ACC112 (cell line): Measurements from ENCODE around the gene CFAP45.

Experiments
- H2AFZ ChIP-seq: fragments of 200-600 bp; sonication (generic); one replicate; pipeline ENCODE4 v1.6.0; 2017; ENCODE audit warnings: antibody characterized with exemption, low read length; ENCODE audit not compliant: unreplicated experiment
- H3K27ac ChIP-seq: fragments of 200-600 bp; sonication (generic); 2 replicates; pipeline ENCODE4 v1.5.1; 2014; ENCODE audit warnings: low read depth, mild to moderate bottlenecking, antibody characterized with exemption, low read length, moderate library complexity
- H3K27me3 ChIP-seq: fragments of 200-600 bp; sonication (generic); 2 replicates; pipeline ENCODE4 v1.6.1; 2014; ENCODE audit warnings: mild to moderate bottlenecking, antibody characterized with exemption, low read length, moderate library complexity, mixed read lengths; ENCODE audit not compliant: insufficient read depth
- H3K36me3 ChIP-seq: fragments of 200-600 bp; sonication (generic); 2 replicates; pipeline ENCODE4 v1.6.1; 2016; ENCODE audit warnings: mild to moderate bottlenecking, antibody characterized with exemption, low read length, moderate library complexity, mixed read lengths; ENCODE audit not compliant: insufficient read depth
- H3K4me1 ChIP-seq: fragments of 200-600 bp; sonication (generic); one replicate; pipeline ENCODE4 v1.6.1; 2016; ENCODE audit warnings: low read length, mixed read lengths; ENCODE audit not compliant: insufficient read depth, unreplicated experiment, control insufficient read depth
- H3K4me3 ChIP-seq: fragments of 200-600 bp; sonication (generic); 2 replicates; pipeline ENCODE4 v1.5.1; 2014; ENCODE audit warnings: mild to moderate bottlenecking, low read depth, low read length
- H3K79me2 ChIP-seq: fragments of 200-600 bp; sonication (generic); one replicate; pipeline ENCODE4 v1.6.0; 2016; ENCODE audit warnings: low read length; ENCODE audit not compliant: control insufficient read depth, unreplicated experiment, insufficient read depth

CFAP45 gene

DNA sequence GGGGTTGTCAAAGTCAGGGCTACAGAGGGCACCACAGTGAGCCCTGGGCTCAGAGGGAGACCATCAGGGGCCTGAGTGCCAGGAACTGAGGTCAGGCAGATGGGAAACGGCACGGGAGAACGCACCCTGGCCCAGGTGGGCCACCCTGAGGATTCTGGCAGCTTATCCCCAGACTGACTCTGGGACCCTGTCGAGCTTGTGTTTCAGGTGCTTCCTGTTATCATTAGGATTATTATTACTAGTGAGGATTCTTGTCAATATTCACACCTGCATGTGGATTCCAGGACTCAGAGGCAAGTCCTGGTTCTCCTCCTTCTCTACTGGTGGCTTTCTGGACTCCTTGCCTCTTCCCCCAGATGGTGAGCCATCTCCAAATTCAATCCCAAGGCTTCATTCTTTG lies 52.7 kb downstream of the CFAP45 start:
- no peaks in the 10 kb centered on the region for H3K79me2 ChIP-seq
- no peak overlapping the region for H3K4me3 ChIP-seq
- H3K27ac ChIP-seq: no peak overlapping the region
- no peak overlapping the region for H2AFZ ChIP-seq
- peaks cover 18% of the 10 kb centered on the region for H3K4me1 ChIP-seq
- no peaks in the 10 kb centered on the region for H3K36me3 ChIP-seq
- no peaks in the 10 kb centered on the region for H3K27me3 ChIP-seq

DNA sequence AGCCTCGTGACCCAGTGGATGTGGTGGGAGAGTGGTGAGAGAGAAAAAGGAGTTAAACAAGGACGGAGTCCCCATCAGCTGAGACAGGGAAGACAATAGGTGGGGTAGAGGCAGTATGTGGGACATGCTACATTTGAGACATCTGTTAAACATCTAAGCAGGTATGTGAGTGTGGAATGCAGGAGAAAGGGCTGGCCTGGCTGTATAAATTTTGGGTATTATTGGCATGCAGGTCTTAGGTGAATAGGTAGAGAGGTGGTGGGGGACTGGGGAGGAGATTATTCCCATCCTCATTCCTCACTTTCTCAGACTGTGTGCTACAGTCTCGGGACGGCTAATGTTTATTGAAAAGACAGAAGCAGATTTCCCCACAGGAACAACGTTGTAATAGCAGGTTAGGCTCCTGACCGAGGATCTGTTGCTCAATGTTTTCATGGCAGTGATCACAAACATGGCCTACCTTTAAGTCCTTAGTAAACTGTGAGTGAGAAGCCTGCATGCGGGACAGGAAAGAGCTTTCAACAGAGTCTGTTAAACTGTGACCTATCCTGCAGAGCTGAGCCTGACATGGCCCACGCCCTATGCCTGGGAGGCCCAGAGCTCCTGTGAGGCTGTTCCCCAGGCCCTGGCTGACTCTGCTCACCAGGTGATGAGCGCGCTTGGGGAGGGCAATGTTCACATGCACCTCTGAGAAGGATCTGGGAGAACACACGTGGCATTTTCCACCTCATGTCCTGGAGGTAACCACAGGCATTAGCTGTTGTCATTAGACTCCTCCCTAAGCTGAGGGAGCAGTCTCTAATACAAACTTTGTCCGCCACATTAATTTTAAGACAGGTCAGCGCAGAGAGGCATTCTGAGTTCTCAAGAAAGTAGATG lies 54.0 kb downstream of the CFAP45 start:
- H3K27ac ChIP-seq: no peak overlapping the region
- H3K79me2 ChIP-seq: no peaks in the 10 kb centered on the region

DNA sequence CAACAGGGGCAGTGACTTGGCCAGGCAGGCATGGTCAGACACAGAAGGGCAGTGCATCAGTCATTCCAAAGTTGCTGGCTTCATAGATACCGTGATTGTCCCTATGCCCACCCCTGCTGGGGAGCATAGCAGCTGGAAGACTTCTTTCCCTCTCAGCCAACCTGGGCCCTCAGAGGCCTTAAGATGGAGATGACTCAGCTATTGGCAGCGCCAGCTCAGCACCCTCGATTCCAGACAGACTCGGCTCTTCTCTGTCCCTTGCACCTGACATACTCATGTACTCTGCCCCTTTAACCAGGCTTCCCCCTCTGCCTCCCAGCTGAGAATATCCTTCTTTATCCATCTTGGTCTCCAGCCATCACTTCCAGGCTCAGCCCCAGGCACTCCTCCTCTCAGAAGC lies 56.5 kb downstream of the CFAP45 start:
- Histone ChIP-seq H3K4me1 (no peaks in the 10 kb centered on the region), H3K36me3 (no peaks in the 10 kb centered on the region), H3K4me3 (no peak overlapping the region), H3K27ac (no peak overlapping the region), H3K79me2 (no peaks in the 10 kb centered on the region), H3K27me3 (no peaks in the 10 kb centered on the region), H2AFZ (no peak overlapping the region)

More for the DNA sequence above, 54.0 kb downstream of the CFAP45 start:
- Histone ChIP-seq H3K27me3 (no peaks in the 10 kb centered on the region), H2AFZ (no peak overlapping the region), H3K4me3 (no peak overlapping the region), H3K4me1 (peaks cover 17% of the 10 kb centered on the region), H3K36me3 (no peaks in the 10 kb centered on the region)

DNA sequence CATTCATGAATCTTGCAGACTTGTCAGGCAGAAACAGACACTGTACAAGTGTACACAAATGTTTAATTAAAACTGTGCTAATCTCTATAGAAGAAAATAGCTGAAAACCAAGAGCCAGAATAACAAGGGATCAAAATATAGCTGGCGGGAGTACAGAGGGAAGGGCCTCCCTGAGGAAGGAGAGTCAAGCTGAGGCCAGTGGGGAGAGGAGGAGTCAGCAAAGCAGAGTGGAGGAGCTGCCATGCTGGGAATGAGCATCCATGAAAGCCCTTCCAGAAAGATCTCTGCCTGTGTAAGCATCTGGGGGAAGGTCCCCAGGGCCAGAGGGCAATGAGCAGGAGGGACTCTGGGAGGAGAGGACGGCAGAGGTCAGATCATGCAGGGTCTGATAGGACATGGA lies 58.2 kb downstream of the CFAP45 start:
- peaks cover 4% of the 10 kb centered on the region for H3K4me1 ChIP-seq
- no peaks in the 10 kb centered on the region for H3K27me3 ChIP-seq
- H2AFZ ChIP-seq: no peak overlapping the region

DNA sequence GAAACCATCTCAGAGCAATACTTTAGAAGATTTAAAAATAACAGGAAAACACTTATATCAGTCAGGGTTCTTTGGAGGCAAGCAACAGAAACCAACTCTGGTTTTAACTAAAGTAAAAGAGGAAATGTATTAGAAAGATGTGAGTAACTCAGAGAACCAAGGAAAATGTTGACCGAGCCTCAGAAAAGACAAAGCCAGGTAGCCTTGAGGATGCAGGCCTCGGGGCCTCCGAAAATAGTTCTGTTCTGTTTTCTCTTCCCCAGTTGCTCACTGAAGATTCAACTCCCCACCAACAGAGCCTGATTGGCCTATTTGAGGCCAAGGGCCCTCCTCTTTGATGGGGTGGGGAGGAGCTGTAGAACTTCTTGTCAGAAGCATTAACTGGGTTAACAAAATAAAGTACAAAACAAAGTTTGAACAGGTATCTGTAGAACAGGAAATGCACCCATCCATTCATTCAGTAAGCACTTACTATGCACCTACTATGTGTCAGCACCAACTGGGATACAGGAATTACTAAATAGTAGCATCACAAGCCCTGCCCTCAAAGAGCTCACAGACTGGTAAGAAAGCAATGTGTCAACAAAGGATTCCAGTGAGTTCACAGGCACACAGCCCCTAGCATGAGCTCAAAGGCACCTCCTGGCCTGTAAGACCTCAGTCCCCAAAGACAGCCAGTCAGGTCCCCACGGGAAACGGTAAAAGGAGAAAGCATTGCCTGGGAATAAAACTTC lies 60.7 kb downstream of the CFAP45 start:
- Histone ChIP-seq H2AFZ (no peak overlapping the region), H3K4me3 (no peak overlapping the region), H3K27me3 (no peaks in the 10 kb centered on the region), H3K79me2 (no peaks in the 10 kb centered on the region), H3K27ac (no peak overlapping the region), H3K4me1 (peaks cover 12% of the 10 kb centered on the region), H3K36me3 (no peaks in the 10 kb centered on the region; the same call in 1 of the 2 replicates)

More for the DNA sequence above, 58.2 kb downstream of the CFAP45 start:
- H3K27ac ChIP-seq: no peak overlapping the region
- H3K36me3 ChIP-seq: no peaks in the 10 kb centered on the region
- H3K4me3 ChIP-seq: no peak overlapping the region
- no peaks in the 10 kb centered on the region for H3K79me2 ChIP-seq

DNA sequence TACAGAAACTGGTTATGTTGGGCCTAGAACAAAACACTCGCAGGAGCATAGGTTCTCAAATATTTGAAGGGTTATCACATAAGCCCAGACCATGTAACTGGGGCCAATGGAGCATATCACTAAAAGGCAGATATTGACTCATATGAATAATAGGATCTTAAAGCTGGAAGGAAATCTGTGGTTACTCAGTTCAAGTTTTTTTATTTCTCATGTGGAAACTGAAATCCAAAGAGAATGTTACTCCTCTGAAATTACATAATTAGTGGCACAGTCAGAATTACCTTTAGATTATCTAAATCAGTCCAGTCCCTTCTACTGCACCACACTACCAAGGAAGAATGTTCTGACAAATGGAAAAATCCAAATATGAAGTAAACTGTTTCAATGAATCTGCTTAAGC lies 61.2 kb downstream of the CFAP45 start:
- H3K4me1 ChIP-seq: peaks cover 12% of the 10 kb centered on the region
- no peaks in the 10 kb centered on the region for H3K27me3 ChIP-seq
- no peak overlapping the region for H3K4me3 ChIP-seq
- H3K36me3 ChIP-seq: no peaks in the 10 kb centered on the region; the same call in 1 of the 2 replicates
- no peaks in the 10 kb centered on the region for H3K79me2 ChIP-seq
- H3K27ac ChIP-seq: no peak overlapping the region
- H2AFZ ChIP-seq: no peak overlapping the region

DNA sequence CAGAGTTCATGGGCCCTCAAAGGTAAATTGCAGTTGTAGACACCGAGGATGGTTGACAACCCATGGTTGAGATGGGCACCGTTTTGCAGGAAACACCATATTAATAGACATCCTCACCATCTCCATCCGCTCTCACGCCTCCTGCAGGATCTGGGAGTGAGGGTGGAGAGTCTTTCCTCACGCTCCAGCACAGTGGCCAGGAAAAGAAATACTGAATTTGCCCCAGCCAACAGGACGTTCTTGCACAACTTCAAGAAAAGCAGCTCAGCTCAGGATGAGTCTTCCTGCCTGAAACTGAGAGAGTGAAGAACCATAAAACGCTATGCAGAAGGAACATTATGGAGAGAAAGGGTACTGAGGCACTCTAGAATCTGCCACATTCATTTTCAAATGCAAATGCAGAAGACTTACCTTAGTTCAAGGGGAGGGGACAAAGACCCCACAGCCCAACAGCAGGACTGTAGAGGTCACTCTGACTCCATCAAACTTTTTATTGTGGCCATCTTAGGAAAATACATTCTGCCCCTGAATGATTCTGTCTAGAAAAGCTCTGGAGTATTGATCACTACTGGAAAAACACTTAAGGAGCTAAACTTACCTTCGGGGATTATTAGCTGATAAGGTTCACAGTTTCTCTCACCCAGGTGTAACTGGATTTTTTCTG lies 64.0 kb downstream of the CFAP45 start:
- Histone ChIP-seq H3K27ac (no peak overlapping the region), H3K27me3 (no peaks in the 10 kb centered on the region), H3K36me3 (no peaks in the 10 kb centered on the region; the same call in 1 of the 2 replicates), H2AFZ (no peak overlapping the region), H3K79me2 (no peaks in the 10 kb centered on the region), H3K4me3 (no peak overlapping the region), H3K4me1 (peaks cover 12% of the 10 kb centered on the region)

DNA sequence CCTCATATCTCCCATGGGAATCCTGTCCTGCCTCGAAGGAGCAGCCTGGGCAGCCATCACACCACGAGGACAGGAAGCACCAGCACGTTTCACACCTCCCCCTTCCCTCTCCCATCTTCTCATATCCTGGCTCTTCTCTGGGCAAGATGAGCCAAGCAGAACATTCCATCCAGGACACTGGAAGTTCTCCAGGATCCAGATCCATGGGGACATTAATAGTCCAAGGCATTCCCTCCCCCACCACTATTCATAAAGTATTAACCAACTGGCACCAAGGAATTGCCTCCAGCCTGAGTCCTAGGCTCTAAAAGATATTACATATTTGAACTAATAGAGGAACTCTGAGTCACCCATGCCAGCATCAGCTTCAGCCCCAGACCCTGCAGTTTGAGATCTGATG lies 64.6 kb downstream of the CFAP45 start:
- no peak overlapping the region for H3K4me3 ChIP-seq
- no peak overlapping the region for H2AFZ ChIP-seq
- no peaks in the 10 kb centered on the region for H3K79me2 ChIP-seq
- no peaks in the 10 kb centered on the region; the same call in 1 of the 2 replicates for H3K36me3 ChIP-seq
- H3K27me3 ChIP-seq: no peaks in the 10 kb centered on the region
- no peak overlapping the region for H3K27ac ChIP-seq
- peaks cover 13% of the 10 kb centered on the region for H3K4me1 ChIP-seq

DNA sequence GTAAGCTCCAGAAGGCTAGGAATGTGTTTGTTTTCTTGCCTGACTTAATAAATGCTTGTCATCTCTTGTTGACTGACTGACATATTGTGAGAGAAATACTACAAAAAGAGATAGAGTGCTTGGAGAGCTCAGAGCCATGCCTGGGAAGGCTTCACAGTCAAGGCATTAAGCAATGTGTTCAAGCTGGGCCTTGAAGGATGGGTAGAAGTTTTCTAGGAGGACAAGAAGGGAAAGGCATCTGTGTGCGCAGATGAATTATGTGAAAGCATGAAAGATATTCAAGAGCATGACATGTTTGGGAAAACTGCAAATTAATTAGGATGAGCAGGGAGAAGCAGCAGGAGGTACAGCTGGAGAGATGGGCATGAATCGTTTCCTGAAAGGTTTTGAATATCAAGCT lies 67.7 kb downstream of the CFAP45 start:
- no peaks in the 10 kb centered on the region for H3K79me2 ChIP-seq
- no peaks in the 10 kb centered on the region for H3K27me3 ChIP-seq
- no peaks in the 10 kb centered on the region; the same call in 1 of the 2 replicates for H3K36me3 ChIP-seq
- no peak overlapping the region for H3K27ac ChIP-seq
- no peak overlapping the region for H3K4me3 ChIP-seq
- peaks cover 19% of the 10 kb centered on the region for H3K4me1 ChIP-seq
- H2AFZ ChIP-seq: no peak overlapping the region

DNA sequence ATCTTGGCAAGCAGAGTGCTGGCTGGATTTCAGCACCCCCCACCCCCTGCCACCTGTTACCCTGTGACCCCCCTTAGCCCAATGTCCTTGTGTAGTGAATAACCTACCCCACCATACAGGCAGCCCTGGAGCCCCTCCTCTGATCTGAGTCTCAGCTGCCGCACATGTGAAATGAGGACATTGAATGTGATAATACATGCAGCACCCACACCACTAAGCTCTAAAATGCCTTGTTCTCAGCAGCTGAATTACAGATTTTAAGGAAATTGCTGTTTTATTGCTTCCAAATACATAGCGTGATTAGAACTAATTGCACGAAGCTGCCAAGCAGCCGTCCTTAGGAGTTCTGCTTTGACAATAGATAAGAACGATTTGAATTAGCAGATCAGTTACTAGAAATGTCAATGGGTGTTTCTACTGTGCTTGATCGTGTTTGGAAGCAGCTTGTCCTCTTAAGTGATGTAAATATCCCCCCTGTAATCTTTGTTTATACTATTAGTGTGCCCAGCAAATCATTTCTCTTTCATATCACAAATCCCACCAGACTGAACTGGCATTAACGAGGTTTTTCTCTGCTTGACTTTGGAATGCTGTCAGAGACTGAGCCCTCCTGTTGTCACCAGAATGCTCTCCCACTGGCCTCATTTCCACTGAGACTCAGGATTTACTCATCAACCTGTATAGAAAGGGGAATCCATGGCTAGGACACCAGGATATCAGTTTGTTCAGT lies 68.4 kb downstream of the CFAP45 start:
- no peaks in the 10 kb centered on the region for H3K27me3 ChIP-seq
- peaks cover 14% of the 10 kb centered on the region for H3K4me1 ChIP-seq
- no peaks in the 10 kb centered on the region for H3K79me2 ChIP-seq
- no peak overlapping the region for H3K27ac ChIP-seq
- H3K36me3 ChIP-seq: no peaks in the 10 kb centered on the region; the same call in 1 of the 2 replicates
- H3K4me3 ChIP-seq: no peak overlapping the region
- no peak overlapping the region for H2AFZ ChIP-seq
